ENCODE measurements around the gene ANGPTL2. TPM values are rescaled to one million over a fixed set of nuclear protein-coding genes. Genes with fewer than 3 reads are reported as not detected.

Gene ANGPTL2
- total RNA-seq, 1 experiment from 2014 or later, result 0.20 TPM

- TF ChIP-seq RAD21 (IDR thresholded peaks at IDR 0.05; ENCODE audit: low read depth) (no peak), ATF3 (IDR thresholded peaks at IDR 0.05) (no peak; the same call in 1 of the 2 replicates), POLR2A (IDR thresholded peaks at IDR 0.05; ENCODE audit: borderline replicate concordance, extremely low read depth, insufficient read depth, insufficient read length) (no peak), YY1 (IDR thresholded peaks at IDR 0.05; ENCODE audit: extremely low read depth, insufficient replicate concordance, low read depth, low read length) (peak; percentile 86)
Observed at GRCh38 chr9:127166651-127167524, 44.5 kb upstream of the ANGPTL2 start (continued).

GRCh38 chr9:127166111-127166510 lies 43.7 kb upstream of the ANGPTL2 start:
- Histone ChIP-seq H3K9me2 (ENCODE audit: insufficient read depth) (no peaks in the 10 kb centered on the region), H3K4me1 (ENCODE audit: control insufficient read depth in 1 of 2, insufficient read depth in 2 of 2, low read length in 2 of 2) (peaks cover 13 to 42% of the 10 kb centered on the region in 2 experiments), H3K27me3 (ENCODE audit: insufficient read depth, low read length) (no peaks in the 10 kb centered on the region), H3K27ac (ENCODE audit: low read depth, low read length) (no peak overlapping the region), H3K36me3 (ENCODE audit: control insufficient read depth in 1 of 2, insufficient read depth in 2 of 2, low read length in 2 of 2) (no peaks in the 10 kb centered on the region), H3K79me2 (ENCODE audit: insufficient read depth, low read length) (no peaks in the 10 kb centered on the region), H3K9ac (ENCODE audit: low read length) (no peak overlapping the region), H3K9me3 (ENCODE audit: control insufficient read depth in 1 of 2, insufficient read depth in 1 of 2, low read depth in 1 of 2, low read length in 2 of 2) (no peaks in the 10 kb centered on the region), H4K20me1 (ENCODE audit: insufficient read depth) (no peaks in the 10 kb centered on the region), H3K4me3 (replicated peaks in 1 of 2; ENCODE audit: low read depth in 1 of 2, low read length in 2 of 2) (no peak overlapping the region), H2AFZ (ENCODE audit: low read depth, low read length, poor library complexity, severe bottlenecking) (no peak overlapping the region), H3K4me2 (ENCODE audit: low read length) (peak overlapping the region; percentile 62)
- intact Hi-C loops (cut with micrococcal nuclease), result no loop called here
- RAD21 ChIA-PET (ENCODE audit: low non-redundant PET in 1 of 2, low total read pairs in 2 of 2, uncharacterized antibody in 2 of 2, unreplicated experiment in 2 of 2), result interaction anchor here in 1 of 2 experiments (0.7 kb wide), 1 partner anchor 251 kb away, joined by 5 read pairs; the partner anchor contains the start of gene RALGPS1
- POLR2A ChIA-PET, result interaction anchor here (1.4 kb wide), 1 partner anchor 18 kb away, joined by 3 read pairs; no protein-coding TSS in a partner anchor
- ATAC-seq, result no peak
- TF ChIP-seq SRF (IDR thresholded peaks at IDR 0.05; ENCODE audit: low read depth) (no peak), SP1 (IDR thresholded peaks at IDR 0.05; ENCODE audit: low read depth) (no peak), YY1 (IDR thresholded peaks at IDR 0.05; ENCODE audit: extremely low read depth, insufficient replicate concordance, low read depth, low read length) (no peak), RAD21 (IDR thresholded peaks at IDR 0.05; ENCODE audit: low read depth) (no peak), REST (IDR thresholded peaks at IDR 0.05; ENCODE audit: low read depth) (no peak), MAX (IDR thresholded peaks at IDR 0.05) (no peak), CTCF (IDR thresholded peaks at IDR 0.05 in 2 of 3, conservative IDR thresholded peaks at IDR 0.05 in 1 of 3; ENCODE audit: borderline replicate concordance in 1 of 3, insufficient read depth in 1 of 3, low read depth in 2 of 3, low read length in 2 of 3) (no peak), SIN3A (IDR thresholded peaks at IDR 0.05; ENCODE audit: low read depth) (no peak), CEBPB (IDR thresholded peaks at IDR 0.05; ENCODE audit: low read depth) (no peak)
- BruUV-seq (replicated peaks), result no TSS peak
- no peak for DNase-seq (ENCODE audit: low read depth, low spot score)
- CTCF ChIA-PET, result interaction anchor here (1.0 to 1.4 kb wide), 2 partner anchors 201 to 225 kb away, joined by 3 to 4 read pairs; no protein-coding TSS in a partner anchor

All from HCT116 (cell line).